Mesenchymal stem cell (in vitro differentiated cells and primary cell): ENCODE measurements around the gene MOB2.
A peak's percentile ranks its signal among the peaks of the same experiment; 100 is the strongest.
"Not testable (repeated sequence)": the region's sequence is repeated elsewhere in the genome, so short reads cannot be mapped to it uniquely, and the experiment has no call there.

Experiments used
- DNase-seq: peaks from one replicate; pipeline ENCODE4 v3.0.0-alpha.2; 2013
- H2AFZ ChIP-seq: one replicate; pipeline ENCODE4 v1.6.1; 2013; ENCODE audit warnings: low read depth, mild to moderate bottlenecking, control low read depth, inconsistent platforms, low read length, moderate library complexity
- H2AK5ac ChIP-seq: 2 replicates; pipeline ENCODE4 v1.6.1; 2013; ENCODE audit warnings: low read length, moderate library complexity, mild to moderate bottlenecking, inconsistent platforms; ENCODE audit not compliant: severe bottlenecking
- H2BK120ac ChIP-seq: one replicate; pipeline ENCODE4 v1.6.1; 2013; ENCODE audit warnings: low read depth, mild to moderate bottlenecking, inconsistent platforms, low read length, moderate library complexity
- H2BK12ac ChIP-seq, 2 experiments: one replicate each; pipeline ENCODE4 v1.6.1; 2013; ENCODE audit warnings: inconsistent platforms in 2 of 2, low read length in 2 of 2, mild to moderate bottlenecking in 2 of 2, moderate library complexity in 2 of 2, control low read depth in 1 of 2
- H2BK15ac ChIP-seq: one replicate; pipeline ENCODE4 v1.6.1; 2013; ENCODE audit warnings: mild to moderate bottlenecking, low read depth, inconsistent platforms; ENCODE audit not compliant: poor library complexity, severe bottlenecking
- H2BK5ac ChIP-seq: 2 replicates; pipeline ENCODE4 v1.6.1; 2013; ENCODE audit warnings: low read depth, mild to moderate bottlenecking, low read length, control low read depth, inconsistent platforms; ENCODE audit not compliant: poor library complexity, severe bottlenecking
- H3K14ac ChIP-seq, 2 experiments: one replicate each; pipeline ENCODE4 v1.6.1; 2013; ENCODE audit warnings: inconsistent platforms in 2 of 2, low read length in 2 of 2, control low read depth in 1 of 2, mild to moderate bottlenecking in 1 of 2, moderate library complexity in 1 of 2
- H3K18ac ChIP-seq, 2 experiments: one replicate each; pipeline ENCODE4 v1.6.1; 2013; ENCODE audit warnings: inconsistent platforms in 2 of 2, low read length in 2 of 2, control low read depth in 1 of 2, low read depth in 1 of 2, mild to moderate bottlenecking in 1 of 2
- H3K23ac ChIP-seq, 2 experiments: one replicate each; pipeline ENCODE4 v1.6.1; 2013; ENCODE audit warnings: inconsistent platforms in 2 of 2, low read length in 2 of 2, mild to moderate bottlenecking in 2 of 2, moderate library complexity in 2 of 2, control low read depth in 1 of 2
- H3K27ac ChIP-seq: 2 replicates; pipeline ENCODE4 v1.5.1; 2013; ENCODE audit warnings: mild to moderate bottlenecking, moderate library complexity, low read length, control low read depth, inconsistent platforms; ENCODE audit not compliant: poor library complexity, severe bottlenecking
- H3K27me3 ChIP-seq, 2 experiments: 2 replicates each; pipeline versions ENCODE4 v1.6.1 to v1.7.0; 2013; ENCODE audit warnings: low read length in 2 of 2, mild to moderate bottlenecking in 2 of 2, moderate library complexity in 2 of 2, control low read depth in 1 of 2, inconsistent platforms in 1 of 2; ENCODE audit not compliant: control insufficient read depth in 1 of 2, insufficient read depth in 1 of 2
- H3K36me3 ChIP-seq, 2 experiments: 2 replicates each; pipeline versions ENCODE4 v1.6.1 to v1.7.0; 2013; ENCODE audit warnings: low read length in 2 of 2, control low read depth in 1 of 2, inconsistent platforms in 1 of 2, low read depth in 1 of 2, mild to moderate bottlenecking in 1 of 2; ENCODE audit not compliant: insufficient read depth in 2 of 2, control insufficient read depth in 1 of 2
- H3K4ac ChIP-seq, 2 experiments: one replicate each; pipeline ENCODE4 v1.6.1; 2013; ENCODE audit warnings: inconsistent platforms in 2 of 2, low read length in 2 of 2, mild to moderate bottlenecking in 2 of 2, moderate library complexity in 2 of 2, control low read depth in 1 of 2, low read depth in 1 of 2
- H3K4me1 ChIP-seq: 2 replicates; pipeline ENCODE4 v1.6.1; 2013; ENCODE audit warnings: low read depth, low read length, control low read depth; ENCODE audit not compliant: control insufficient read depth, insufficient read depth
- H3K4me2 ChIP-seq: 2 replicates; pipeline ENCODE4 v1.6.1; 2013; ENCODE audit warnings: low read length, mild to moderate bottlenecking, inconsistent platforms; ENCODE audit not compliant: poor library complexity, severe bottlenecking
- H3K4me3 ChIP-seq, 2 experiments: 2 replicates each; pipeline versions ENCODE4 v1.5.1 to v1.7.0; 2013; ENCODE audit warnings: low read length in 2 of 2, mild to moderate bottlenecking in 2 of 2, control low read depth in 1 of 2, low read depth in 1 of 2; ENCODE audit not compliant: insufficient read depth in 1 of 2
- H3K79me1 ChIP-seq: replicated peaks from 2 replicates; pipeline ENCODE4 v1.6.1; 2013; ENCODE audit warnings: mild to moderate bottlenecking, control low read depth, low read length, inconsistent platforms; ENCODE audit not compliant: poor library complexity, severe bottlenecking
- H3K9ac ChIP-seq: 2 replicates; pipeline ENCODE4 v1.7.0; 2013; ENCODE audit warnings: mild to moderate bottlenecking, low read length, moderate library complexity
- H3K9me3 ChIP-seq: 2 replicates; pipeline ENCODE4 v1.7.0; 2013; ENCODE audit warnings: mild to moderate bottlenecking, low read length; ENCODE audit not compliant: control insufficient read depth
- H4K8ac ChIP-seq: one replicate; pipeline ENCODE4 v1.6.1; 2013; ENCODE audit warnings: inconsistent platforms, mild to moderate bottlenecking, low read length, moderate library complexity
- H4K91ac ChIP-seq: one replicate; pipeline ENCODE4 v1.6.1; 2013; ENCODE audit warnings: mild to moderate bottlenecking, low read length, inconsistent platforms
- WGBS: methylation state at CpG from one replicate; pipeline ENCODE4 v1.1.7; 2013; ENCODE audit warnings: mixed read lengths; 5-methylcytosine and 5-hydroxymethylcytosine counted together

MOB2 gene

DNA sequence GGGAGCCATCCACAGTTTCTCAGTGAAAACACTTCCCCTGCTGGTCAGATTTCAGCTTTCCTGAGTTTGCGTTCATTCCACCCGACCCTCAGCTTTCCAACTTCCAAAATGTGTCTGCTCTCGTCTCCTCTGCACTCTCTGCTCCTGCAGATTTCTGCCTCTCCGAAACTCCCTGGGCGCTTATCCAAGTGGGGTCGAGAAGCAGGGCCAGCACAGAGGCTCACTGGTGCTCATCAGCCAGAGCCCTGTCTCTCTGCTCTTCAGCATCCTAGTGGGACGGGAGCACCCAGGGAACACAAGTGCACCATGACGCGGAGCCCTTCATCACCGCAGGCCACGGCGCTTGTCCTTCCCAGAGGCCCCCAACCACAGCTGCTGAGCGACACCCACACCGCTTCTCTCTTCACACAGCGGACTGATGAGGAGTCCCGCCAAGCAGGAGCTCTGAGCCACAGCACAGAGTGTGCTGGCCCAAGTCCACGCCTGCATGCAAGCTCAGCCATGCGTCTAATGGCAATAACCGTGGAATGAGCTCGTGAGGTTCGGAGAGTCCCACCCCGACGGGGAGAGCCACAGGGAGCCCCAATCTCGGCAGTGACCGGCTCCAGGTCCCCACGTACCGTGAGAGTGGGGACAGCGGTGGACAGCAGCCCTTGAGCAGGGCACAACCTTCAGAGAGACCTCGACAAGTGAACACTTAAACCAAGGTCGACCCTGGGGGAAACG, 27.9 kb upstream of the MOB2 start:
- Histone ChIP-seq H3K79me1 (peaks cover 58% of the 10 kb centered on the region), H2AFZ (no peak overlapping the region), H3K4me2 (no peak overlapping the region), H3K14ac (no peak overlapping the region), H4K8ac (peak overlapping the region; percentile 1), H2BK5ac (no peak overlapping the region), H3K18ac (no peak overlapping the region), H3K36me3 (peaks cover 0 to 5% of the 10 kb centered on the region in 2 experiments), H3K4me3 (no peak overlapping the region), H2BK12ac (no peak overlapping the region), H3K9me3 (no peaks in the 10 kb centered on the region), H4K91ac (no peak overlapping the region), H2AK5ac (no peak overlapping the region), H3K4me1 (peaks cover 39% of the 10 kb centered on the region), H2BK15ac (no peak overlapping the region), H3K27ac (no peak overlapping the region), H3K27me3 (no peaks in the 10 kb centered on the region), H3K4ac (no peak overlapping the region), H3K23ac (no peak overlapping the region), H3K9ac (peak overlapping the region; percentile 17), H2BK120ac (no peak overlapping the region)
- WGBS, result 92% methylated on average over 31 of the region's 31 CpGs
- no peak for DNase-seq

DNA sequence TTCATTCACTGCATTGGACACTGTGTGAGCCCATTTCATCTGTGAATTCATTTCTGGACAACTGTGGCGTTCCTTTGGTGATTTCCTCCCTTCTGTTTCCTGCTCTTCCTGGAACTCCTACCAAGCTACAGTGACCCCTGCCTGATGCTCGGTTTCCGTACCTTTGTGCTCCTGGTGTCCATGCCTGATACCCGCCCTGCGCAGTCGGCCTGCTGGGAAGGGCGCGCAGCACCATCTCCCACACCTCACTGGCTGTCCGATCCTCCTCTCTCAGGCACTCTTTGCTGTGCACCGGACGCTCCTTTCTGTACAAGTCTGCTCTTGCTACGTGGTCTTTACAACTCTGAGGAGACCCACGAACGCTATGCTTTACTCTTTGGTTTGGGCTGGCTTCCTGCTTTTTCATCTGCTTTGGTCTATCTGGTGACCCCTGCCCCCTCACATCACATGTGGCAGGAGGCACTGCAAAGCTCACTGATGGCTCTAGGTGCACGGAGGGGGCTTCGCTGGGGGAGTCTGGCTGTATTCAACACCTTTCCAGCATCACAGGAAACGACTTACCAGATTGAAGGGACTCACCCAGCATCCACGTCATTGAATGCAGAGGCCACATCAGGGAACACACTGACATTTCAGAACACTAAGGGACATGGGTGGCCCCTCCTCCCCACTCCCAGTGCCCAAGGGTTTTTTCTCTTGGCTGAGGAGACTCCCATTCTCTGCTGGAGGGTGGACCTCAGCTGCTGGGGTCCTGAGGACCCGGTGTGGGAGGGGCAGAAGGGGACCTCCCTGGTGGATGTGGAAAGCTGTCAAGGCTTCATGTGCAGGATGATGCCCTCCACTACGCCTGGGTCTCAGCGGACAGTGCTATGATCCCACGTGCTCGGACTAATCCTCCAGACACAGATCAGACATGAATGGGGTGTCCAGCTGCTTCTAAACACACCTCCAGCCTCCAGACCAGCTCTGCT, 27.0 kb upstream of the MOB2 start:
- Histone ChIP-seq H3K4me1 (peaks cover 40% of the 10 kb centered on the region), H3K27ac (no peak overlapping the region)
- no peak for DNase-seq

DNA sequence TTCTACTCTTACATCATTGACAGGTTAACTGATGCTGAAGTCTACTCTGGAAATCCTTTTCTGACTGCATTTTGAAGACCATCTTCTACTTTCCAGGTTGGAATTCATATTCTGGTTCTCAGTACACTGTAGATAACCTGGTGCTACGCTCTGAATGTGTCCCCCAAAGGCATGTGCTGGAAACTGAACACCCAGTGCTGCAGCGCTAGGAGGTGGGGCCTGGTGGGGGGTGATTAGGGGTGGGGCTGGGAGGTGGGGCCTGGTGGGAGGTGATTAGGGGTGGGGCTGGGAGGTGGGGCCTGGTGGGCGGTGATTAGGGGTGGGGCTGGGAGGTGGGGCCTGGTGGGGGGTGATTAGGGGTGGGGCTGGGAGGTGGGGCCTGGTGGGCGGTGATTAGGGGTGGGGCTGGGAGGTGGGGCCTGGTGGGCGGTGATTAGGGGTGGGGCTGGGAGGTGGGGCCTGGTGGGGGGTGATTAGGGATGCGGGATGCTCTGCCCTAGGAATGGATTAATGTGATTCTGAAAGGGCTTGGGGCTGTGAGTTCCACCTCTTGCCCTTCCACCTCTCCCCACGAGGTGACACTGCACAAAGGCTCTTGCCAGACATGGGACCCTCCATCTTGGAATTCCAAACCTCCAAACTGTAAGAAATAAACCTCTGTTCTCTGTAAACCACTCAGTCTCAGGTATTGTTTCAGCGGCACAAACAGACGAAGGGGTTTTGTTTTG, 26.1 kb upstream of the MOB2 start:
- not testable (repeated sequence) for DNase-seq, H3K4me2 ChIP-seq, H3K9me3 ChIP-seq, H3K9ac ChIP-seq, H2BK15ac ChIP-seq, H2BK120ac ChIP-seq, H4K8ac ChIP-seq, H3K14ac ChIP-seq, H2BK5ac ChIP-seq, H3K23ac ChIP-seq, H3K4me3 ChIP-seq, H3K4ac ChIP-seq, H2AFZ ChIP-seq, H2BK12ac ChIP-seq, H2AK5ac ChIP-seq, H3K27ac ChIP-seq, H3K18ac ChIP-seq, H3K36me3 ChIP-seq, H4K91ac ChIP-seq, H3K27me3 ChIP-seq
- H3K4me1 ChIP-seq, result peaks cover 40% of the 10 kb centered on the region
- WGBS, result 71% methylated on average over 5 of the region's 9 CpGs
- peaks cover 58% of the 10 kb centered on the region for H3K79me1 ChIP-seq

More for the DNA sequence above, 27.0 kb upstream of the MOB2 start:
- Histone ChIP-seq H4K91ac (no peak overlapping the region), H3K4me2 (no peak overlapping the region), H3K4me3 (no peak overlapping the region), H2BK120ac (no peak overlapping the region), H2BK15ac (no peak overlapping the region), H2BK5ac (no peak overlapping the region), H4K8ac (no peak overlapping the region), H3K27me3 (no peaks in the 10 kb centered on the region), H3K9ac (no peak overlapping the region), H2BK12ac (no peak overlapping the region), H3K4ac (no peak overlapping the region), H3K9me3 (no peaks in the 10 kb centered on the region), H3K18ac (no peak overlapping the region), H3K36me3 (no peaks in the 10 kb centered on the region), H3K14ac (no peak overlapping the region), H3K79me1 (peaks cover 58% of the 10 kb centered on the region), H3K23ac (no peak overlapping the region), H2AK5ac (no peak overlapping the region), H2AFZ (no peak overlapping the region)
- WGBS, result 86% methylated on average over 23 of the region's 23 CpGs
